SK-N-SH treated with all-trans-retinoic acid at 6 μM for 48 hours (cell line): ENCODE measurements around the gene TCERG1L.

Experiments used
- BACH2 ChIP-seq: fragments of 250-450 bp; sonication (Bioruptor Pico); IDR thresholded peaks from 2 replicates; pipeline ENCODE4 v1.9.0; 2021; ENCODE audit warnings: mild to moderate bottlenecking, borderline replicate concordance
- CSRNP3 ChIP-seq: fragments of 250-450 bp; sonication (Bioruptor Pico); IDR thresholded peaks from 2 replicates; pipeline ENCODE4 v1.5.1; 2021; ENCODE audit warnings: mild to moderate bottlenecking, moderate library complexity
- ZFP30 ChIP-seq: fragments of 450-650 bp; formaldehyde crosslinking; IDR thresholded peaks from 2 replicates; pipeline ENCODE4 v1.5.0; 2022; ENCODE audit warnings: mild to moderate bottlenecking, moderate library complexity

GRCh38 chr10:131356442-131356841 lies 44.9 kb upstream of the TCERG1L start:
- TF ChIP-seq BACH2 (CRISPR knock-in tag) (no peak), ZFP30 (CRISPR knock-in tag) (no peak), CSRNP3 (CRISPR knock-in tag) (no peak)
